MCF 10A (cell line): ENCODE measurements around the gene EPB41L4A. TPM values are rescaled to one million over a fixed set of nuclear protein-coding genes. Genes with fewer than 3 reads are reported as not detected.

ENCODE experiments used
- BruUV-seq: library from RNA; stranded (reverse); fragments of 400-500 nt; replicated peaks from 2 replicates; lab custom pipeline; 2021; lab: Mats Ljungman, UMichigan
- CTCF ChIA-PET: fragments of 300-600 bp; sonication (Branson Sonifier 250); formaldehyde crosslinking; extraction: SDS; loops from one replicate; lab custom pipeline; 2021; ENCODE audit warnings: antibody characterized with exemption, inconsistent platforms; lab: Yijun Ruan, JAX
- POLR2A ChIA-PET: fragments of 300-600, 350-650 bp; sonication (Branson Sonifier 250); formaldehyde crosslinking; extraction: SDS; loops from one replicate; lab custom pipeline; 2020; ENCODE audit warnings: antibody characterized with exemption, inconsistent platforms; lab: Yijun Ruan, JAX
- DNase-seq: peaks from one replicate; pipeline ENCODE4 v3.0.0-alpha.2; 2018; ENCODE audit not compliant: unreplicated experiment
- H3K27ac Mint-ChIP-seq: one replicate; pipeline ENCODE4 v1.8.0; 2022; ENCODE audit warnings: mild to moderate bottlenecking, low read depth, mixed read lengths; ENCODE audit not compliant: unreplicated experiment
- H3K27me3 Mint-ChIP-seq: one replicate; pipeline ENCODE4 v1.8.0; 2022; ENCODE audit warnings: mixed read lengths; ENCODE audit not compliant: insufficient read depth, unreplicated experiment
- H3K36me3 Mint-ChIP-seq: one replicate; pipeline ENCODE4 v1.8.0; 2022; ENCODE audit warnings: mild to moderate bottlenecking, moderate library complexity, mixed read lengths; ENCODE audit not compliant: insufficient read depth, unreplicated experiment
- H3K4me1 Mint-ChIP-seq: one replicate; pipeline ENCODE4 v1.8.0; 2022; ENCODE audit warnings: mixed read lengths; ENCODE audit not compliant: insufficient read depth, unreplicated experiment
- H3K4me3 Mint-ChIP-seq: one replicate; pipeline ENCODE4 v1.8.0; 2022; ENCODE audit warnings: mild to moderate bottlenecking, moderate library complexity, mixed read lengths; ENCODE audit not compliant: unreplicated experiment
- H3K9me3 Mint-ChIP-seq: one replicate; pipeline ENCODE4 v1.8.0; 2022; ENCODE audit warnings: mixed read lengths; ENCODE audit not compliant: unreplicated experiment
- CTCF ChIP-seq: fragments of 200-600 bp; IDR thresholded peaks from one replicate; pipeline ENCODE4 v1.8.0; 2022; ENCODE audit warnings: antibody characterized with exemption, mild to moderate bottlenecking; ENCODE audit not compliant: unreplicated experiment
- intact Hi-C: fragments of 100-400 bp; cut with micrococcal nuclease; formaldehyde crosslinking; loops from 2 replicates; pipeline ENCODE4 v1.14.1; 2022
- total RNA-seq: library from RNA; stranded (reverse); gene quantifications from 2 replicates; pipeline ENCODE4 v1.2.3, GENCODE V29; 2022

Gene EPB41L4A
- total RNA-seq, 1 experiment from 2014 or later, result 12.4 TPM

GRCh38 chr5:112122353-112122752 lies 296.7 kb downstream of the EPB41L4A start:
- Mint-ChIP-seq H3K36me3 (no peaks in the 10 kb centered on the region), H3K4me3 (no peak overlapping the region), H3K4me1 (no peaks in the 10 kb centered on the region), H3K27me3 (no peaks in the 10 kb centered on the region), H3K9me3 (no peaks in the 10 kb centered on the region), H3K27ac (no peak overlapping the region)
- ChIA-PET CTCF (interaction anchor here (0.8 kb wide), 1 partner anchor 591 kb away, joined by 3 read pairs; no protein-coding TSS in a partner anchor), POLR2A (no interaction called here)
- BruUV-seq, result no TSS peak
- intact Hi-C loops, result no loop called here
- DNase-seq, result no peak
- no peak for TF ChIP-seq CTCF

DNA sequence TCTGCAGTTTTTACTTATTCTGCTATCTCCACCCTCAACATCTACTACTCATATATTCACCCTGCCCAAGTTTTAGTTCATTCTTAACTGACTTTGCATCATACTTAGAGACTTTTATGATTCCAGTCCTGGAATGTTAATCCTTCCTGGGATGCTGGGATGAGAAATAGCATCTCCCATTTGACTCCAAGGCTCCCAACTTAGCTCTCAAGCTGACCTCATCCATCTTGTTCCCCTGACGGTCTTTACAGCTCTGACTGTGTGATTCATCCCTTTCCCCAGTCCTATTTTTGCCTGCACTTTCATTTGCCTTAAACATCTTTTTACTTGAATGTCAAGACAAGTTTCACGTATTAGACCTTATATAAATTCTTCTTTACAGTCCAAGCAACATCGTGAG lies 297.8 kb downstream of the EPB41L4A start:
- H3K4me3 Mint-ChIP-seq, result no peak overlapping the region
- no peaks in the 10 kb centered on the region for H3K4me1 Mint-ChIP-seq
- H3K36me3 Mint-ChIP-seq, result no peaks in the 10 kb centered on the region
- BruUV-seq, result no TSS peak
- CTCF ChIA-PET, result interaction anchor here (0.6 kb wide), 1 partner anchor 167 kb away, joined by 3 read pairs; no protein-coding TSS in a partner anchor
- intact Hi-C loops, result no loop called here
- H3K27me3 Mint-ChIP-seq, result no peaks in the 10 kb centered on the region
- TF ChIP-seq CTCF, result no peak
- DNase-seq, result no peak
- POLR2A ChIA-PET, result interaction anchor here (0.6 kb wide), 1 partner anchor 69 kb away, joined by 3 read pairs; no protein-coding TSS in a partner anchor
- no peaks in the 10 kb centered on the region for H3K9me3 Mint-ChIP-seq
- H3K27ac Mint-ChIP-seq, result no peak overlapping the region

- Mint-ChIP-seq H3K4me1 (no peaks in the 10 kb centered on the region), H3K27me3 (no peaks in the 10 kb centered on the region), H3K4me3 (no peak overlapping the region), H3K36me3 (no peaks in the 10 kb centered on the region), H3K9me3 (no peaks in the 10 kb centered on the region), H3K27ac (no peak overlapping the region)
- no peak for TF ChIP-seq CTCF
- DNase-seq, result no peak
- ChIA-PET POLR2A (no interaction called here), CTCF (interaction anchor here (0.6 to 1.2 kb wide), 2 partner anchors 10 to 42 kb away, joined by 3 read pairs; no protein-coding TSS in a partner anchor)
- intact Hi-C loops, result no loop called here
- BruUV-seq, result no TSS peak
Measured at GRCh38 chr5:112119969-112120368, 299.1 kb downstream of the EPB41L4A start.

- H3K9me3 Mint-ChIP-seq, result no peaks in the 10 kb centered on the region
- POLR2A ChIA-PET, result no interaction called here
- H3K36me3 Mint-ChIP-seq, result no peaks in the 10 kb centered on the region
- H3K4me1 Mint-ChIP-seq, result no peaks in the 10 kb centered on the region
- no peak overlapping the region for H3K4me3 Mint-ChIP-seq
- no peak for DNase-seq
- no TSS peak for BruUV-seq
- no peak overlapping the region for H3K27ac Mint-ChIP-seq
- no peaks in the 10 kb centered on the region for H3K27me3 Mint-ChIP-seq
- CTCF ChIA-PET, result interaction anchor here (0.6 to 1.2 kb wide), 3 partner anchors 10 to 769 kb away, joined by 3 read pairs; no protein-coding TSS in a partner anchor
- intact Hi-C loops, result no loop called here
- TF ChIP-seq CTCF, result no peak
Measured at GRCh38 chr5:112119508-112119907, 299.6 kb downstream of the EPB41L4A start.
